Activated CD4-positive, alpha-beta T cell treated with anti-CD3 and anti-CD28 coated beads for 24 hours (primary cell): ENCODE measurements around the gene TEAD3.

Experiments used
- DNase-seq, 2 donors: peaks; one replicate each; pipeline ENCODE4 v3.0.0-alpha.2; 2020; ENCODE audit warnings: low read depth in 2 of 2

The TEAD3 gene

DNA sequence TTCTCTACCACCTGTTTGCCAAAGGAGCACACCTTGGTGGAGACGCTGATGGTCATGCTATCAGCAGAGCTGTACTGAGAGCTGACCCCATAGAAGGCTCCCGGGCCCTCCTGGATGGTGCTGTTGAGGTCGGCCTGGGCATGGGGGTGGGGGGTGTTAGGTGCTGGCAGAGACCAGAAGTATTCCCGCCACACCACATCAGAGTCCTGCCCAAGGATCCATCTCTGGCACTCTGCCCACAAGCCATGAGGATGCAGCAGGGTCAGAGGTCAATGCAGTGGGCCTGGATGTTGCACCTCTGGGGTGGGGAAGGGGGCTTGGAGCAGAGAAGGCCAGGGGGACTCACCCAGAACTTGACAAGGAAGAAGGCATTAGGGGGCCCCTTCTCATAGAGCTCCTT, 21.3 kb downstream of the TEAD3 start:
- no peak for DNase-seq

- DNase-seq = no peak
Measured at GRCh38 chr6:35474942-35475570, 21.8 kb downstream of the TEAD3 start.

DNA sequence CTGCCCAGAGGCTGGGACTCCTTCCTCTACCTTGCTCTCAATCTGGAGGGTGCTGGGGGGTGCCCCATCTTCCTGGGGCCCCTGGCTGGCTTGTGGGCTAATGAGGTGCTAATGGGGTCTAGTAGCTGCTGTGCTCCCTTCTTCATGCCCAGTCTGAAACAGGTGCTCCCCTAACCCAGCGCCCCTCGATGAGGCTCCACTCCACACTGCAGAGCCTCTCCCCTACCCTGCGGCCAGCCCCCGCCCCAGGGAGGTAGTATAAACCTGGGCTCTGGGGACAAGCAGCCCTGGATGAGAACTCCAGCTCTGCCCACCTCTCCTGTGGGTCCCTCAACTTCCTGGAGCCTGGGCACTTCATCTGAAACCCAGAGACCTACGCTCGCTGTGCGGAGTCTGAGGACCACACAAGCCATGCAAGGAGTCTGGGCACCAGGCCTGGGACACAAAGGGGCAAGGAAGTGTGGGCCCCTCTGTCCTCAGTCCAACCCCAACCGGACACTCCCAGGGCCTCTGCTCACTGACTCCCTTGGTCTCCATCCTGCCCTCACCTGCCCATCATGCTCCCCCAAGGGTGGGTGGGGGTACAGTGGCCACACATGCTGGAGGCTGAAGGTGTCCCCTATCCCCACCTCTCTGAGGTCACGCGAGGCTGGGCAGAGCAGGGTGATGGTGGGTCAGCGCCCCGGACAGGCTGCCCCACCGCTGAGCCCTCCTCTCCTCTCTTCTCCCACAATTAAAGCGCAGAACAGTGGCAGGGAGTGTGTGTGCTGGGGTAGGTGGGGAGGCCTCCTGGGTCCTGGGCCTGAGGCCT, 22.5 kb downstream of the TEAD3 start:
- DNase-seq = no peak

- no peak for DNase-seq
Measured at GRCh38 chr6:35473850-35474130, 23.1 kb downstream of the TEAD3 start.

DNA sequence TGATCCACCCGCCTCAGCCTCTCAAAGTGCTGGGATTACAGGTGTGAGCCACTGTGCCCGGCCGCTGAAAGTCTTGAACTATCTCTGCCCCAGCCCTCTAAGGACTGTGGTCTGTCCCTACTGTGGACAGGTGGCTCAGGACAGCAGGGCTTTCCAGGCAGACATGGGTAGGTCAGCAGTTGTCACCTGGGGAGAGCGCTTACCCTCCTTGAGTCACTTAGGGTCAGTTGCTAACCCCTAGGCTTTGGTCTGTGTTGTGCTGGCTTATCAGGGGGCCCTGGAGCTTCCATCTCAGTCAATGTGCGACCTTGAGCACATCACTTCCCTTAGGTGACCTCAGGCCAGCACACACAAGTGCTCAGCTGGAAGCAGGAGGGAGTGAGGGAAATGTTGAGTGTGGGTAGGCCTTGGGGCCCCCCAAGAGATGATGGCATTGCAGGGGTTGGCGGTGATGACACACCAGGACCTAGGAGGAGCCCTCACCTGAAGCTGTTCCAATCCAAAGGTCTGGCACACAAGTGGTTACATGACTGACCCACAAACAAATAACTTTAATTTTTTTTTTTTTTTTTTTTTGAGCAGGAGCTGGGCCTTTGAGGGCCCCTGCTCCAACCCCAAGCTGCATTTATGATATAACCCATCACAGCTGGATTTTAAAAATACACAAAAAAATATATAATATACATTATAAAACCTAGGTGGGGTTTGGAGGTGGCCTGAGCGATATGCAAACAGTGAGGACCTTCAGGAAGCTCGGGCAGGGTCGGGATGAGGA, 23.6 kb downstream of the TEAD3 start:
- DNase-seq = no peak

DNA sequence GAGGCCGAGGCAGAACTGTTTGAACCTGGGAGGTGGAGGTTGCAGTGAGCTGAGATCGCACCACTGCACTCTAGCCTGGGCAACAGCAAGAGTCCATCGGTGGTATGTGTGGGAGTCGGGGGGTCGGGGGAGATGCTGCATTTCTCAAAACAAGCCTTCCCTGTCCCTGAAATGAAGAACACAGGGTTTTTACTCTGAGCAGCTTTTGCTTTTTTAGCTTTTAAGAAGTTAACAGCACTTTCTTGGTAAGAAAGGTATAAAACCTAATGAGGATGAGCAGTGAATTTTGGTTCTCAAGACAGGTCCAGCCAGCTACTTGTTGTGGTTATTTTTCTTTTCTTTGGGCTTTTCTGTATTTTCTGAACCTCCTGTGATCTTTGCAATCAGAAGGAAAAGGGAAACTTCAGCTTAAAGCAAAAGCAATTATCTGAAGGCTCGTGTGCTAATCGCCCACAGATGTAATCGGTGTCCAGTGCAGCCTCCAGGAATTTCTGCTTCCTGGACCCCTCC, 25.0 kb downstream of the TEAD3 start:
- DNase-seq = no peak

GRCh38 chr6:35470663-35471120, 26.2 kb downstream of the TEAD3 start:
- no peak for DNase-seq

- DNase-seq = no peak
Measured at GRCh38 chr6:35469751-35470662, 26.9 kb downstream of the TEAD3 start.

DNA sequence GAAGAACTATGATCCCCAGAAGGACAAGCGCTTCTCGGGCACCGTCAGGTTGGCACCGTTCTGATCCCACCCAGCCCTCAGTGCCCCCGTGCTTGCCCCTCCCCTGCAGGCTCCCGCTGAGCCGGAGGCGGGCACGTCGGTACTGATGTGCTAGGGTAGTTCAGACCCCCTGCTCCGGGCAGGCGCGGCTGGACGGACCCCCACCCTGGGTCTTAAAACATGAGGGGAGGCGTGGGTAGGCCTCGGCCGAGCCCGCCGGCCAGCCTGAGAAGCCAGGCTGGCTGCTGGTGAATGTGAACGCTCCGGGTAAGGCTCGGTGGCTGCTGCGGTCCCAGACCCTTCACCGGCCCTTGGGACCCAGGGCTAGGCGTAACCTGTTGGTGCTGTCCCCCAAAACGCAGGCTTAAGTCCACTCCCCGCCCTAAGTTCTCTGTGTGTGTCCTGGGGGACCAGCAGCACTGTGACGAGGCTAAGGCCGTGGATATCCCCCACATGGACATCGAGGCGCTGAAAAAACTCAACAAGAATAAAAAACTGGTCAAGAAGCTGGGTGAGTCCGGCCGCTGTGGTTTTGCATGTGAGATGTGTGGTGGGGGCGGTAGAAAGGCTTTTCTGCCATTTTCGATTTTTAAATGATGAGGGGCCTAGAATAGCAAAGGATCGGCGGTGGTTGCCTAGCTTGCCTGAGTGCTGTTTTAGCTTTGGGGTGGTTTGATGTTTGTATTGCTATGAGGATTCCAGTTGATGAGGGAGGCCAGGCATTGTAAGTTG, 27.7 kb downstream of the TEAD3 start:
- no peak for DNase-seq

DNA sequence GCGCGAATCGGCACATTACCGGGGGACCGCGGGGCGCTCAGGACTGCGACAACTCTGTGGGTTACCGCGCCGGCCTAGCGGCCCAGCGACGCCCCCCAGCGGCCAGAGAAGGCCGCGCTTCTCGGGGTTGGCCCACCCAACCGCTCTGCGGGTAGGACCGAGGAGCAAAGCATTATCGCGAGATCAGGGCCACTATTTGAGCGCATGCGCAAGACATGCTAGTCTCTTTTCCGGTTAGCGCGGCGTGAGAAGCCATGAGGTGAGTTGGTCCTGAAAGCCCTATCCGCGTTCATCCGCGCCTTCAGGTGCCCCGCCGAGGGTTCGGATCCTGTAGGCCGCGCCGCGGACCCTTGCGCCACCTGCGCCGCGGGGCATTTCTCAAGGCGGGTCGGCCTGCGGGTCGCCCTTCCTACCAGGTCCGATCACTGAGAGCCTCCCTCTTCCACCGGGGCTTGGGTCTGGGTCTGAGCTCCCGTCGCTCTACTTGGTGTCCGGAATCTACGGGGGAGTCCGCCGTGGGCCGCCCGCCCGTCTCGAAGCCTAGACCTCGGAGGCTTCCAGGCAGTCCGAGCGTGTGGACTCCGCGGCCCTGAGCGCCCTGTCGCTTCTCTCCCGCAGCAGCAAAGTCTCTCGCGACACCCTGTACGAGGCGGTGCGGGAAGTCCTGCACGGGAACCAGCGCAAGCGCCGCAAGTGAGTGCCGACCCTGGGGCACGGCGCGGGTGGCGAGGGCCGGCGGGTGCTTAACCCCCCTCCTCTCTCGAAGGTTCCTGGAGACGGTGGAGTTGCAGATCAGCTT, 28.5 kb downstream of the TEAD3 start, which contains the start of gene RPL10A:
Gene RPL10A (plus strand): TSS at position 221 of the 799 bp plus-strand sequence. CDS start 34 bp downstream, at position 255.
- peak; percentile 92 to 95 for DNase-seq

- DNase-seq = no peak
Measured at GRCh38 chr6:35465646-35466045, 31.2 kb downstream of the TEAD3 start.

DNA sequence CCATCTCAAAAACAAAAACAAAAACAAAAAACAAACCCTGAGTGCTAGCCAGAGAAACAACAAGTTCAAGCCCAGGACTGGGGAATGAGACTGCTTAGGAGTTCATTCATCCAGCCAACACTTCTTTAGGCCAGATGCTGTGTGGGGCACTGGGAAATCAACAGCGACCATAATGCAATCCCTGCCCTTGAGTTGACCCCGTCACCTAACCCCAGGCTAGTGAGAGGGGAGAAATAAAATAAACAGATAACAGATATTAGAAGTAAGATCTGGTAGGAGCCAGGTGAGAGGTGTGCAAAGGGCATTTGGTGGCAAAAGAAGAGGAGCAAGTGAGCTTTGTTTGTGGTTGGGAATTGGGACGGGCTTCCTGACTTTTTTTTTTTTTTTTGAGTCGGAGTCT, 33.6 kb downstream of the TEAD3 start:
- no peak for DNase-seq

GRCh38 chr6:35461270-35461669, 35.6 kb downstream of the TEAD3 start:
- no peak for DNase-seq

DNA sequence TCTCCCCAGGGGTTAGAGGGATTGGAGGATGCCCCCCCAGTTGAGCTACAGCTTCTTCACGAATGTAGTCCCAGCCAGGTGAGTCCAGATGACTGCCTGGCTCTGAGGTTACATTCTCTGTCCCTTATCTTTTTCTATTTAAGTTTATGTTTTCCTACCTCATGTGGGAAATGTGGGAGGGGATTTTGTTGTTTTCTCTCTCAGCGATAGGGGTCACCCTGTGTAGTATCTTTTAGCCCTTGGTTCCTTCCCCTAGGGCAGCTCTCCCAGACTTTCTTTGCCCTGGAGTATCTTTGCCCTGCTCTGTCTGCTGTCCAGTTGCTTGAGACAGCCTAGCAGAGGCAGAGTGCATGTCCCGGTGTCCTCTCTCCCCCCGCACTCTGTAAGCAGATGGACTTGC, 39.0 kb downstream of the TEAD3 start:
- no peak for DNase-seq

DNA sequence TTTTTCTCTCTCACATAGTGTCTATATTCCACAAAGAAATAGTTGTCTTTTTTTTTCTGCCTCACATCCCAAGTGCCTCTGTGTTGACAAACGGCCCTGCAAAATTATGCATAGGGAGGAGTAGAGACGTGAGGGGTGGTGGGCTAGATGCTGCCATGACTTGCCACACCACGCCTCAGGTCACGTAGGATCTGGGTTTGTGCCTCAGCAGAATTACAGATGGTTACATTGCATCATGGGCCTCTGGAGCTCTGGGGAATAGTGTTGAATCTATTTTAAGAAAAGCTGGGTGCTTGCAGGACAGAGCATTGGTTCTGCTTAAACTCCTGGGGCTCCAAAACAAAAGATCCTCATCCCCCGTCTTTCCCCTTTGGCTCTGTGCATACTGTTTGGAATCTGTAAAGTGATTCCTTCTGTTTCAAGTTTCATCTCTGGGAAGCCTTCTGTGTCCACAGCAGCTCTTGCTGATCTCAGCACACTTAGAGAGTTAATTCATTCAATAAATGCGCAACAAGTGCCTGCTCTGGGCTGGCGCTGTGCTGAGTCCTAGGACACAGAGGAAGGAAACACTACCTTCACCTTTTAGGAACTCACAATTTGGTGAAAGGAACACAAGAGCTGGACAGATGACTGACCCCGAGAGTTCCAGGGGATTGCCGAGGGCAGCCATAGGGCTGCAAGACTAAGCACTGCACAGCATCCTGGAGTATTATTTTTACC, 42.3 kb downstream of the TEAD3 start:
- no peak for DNase-seq

DNA sequence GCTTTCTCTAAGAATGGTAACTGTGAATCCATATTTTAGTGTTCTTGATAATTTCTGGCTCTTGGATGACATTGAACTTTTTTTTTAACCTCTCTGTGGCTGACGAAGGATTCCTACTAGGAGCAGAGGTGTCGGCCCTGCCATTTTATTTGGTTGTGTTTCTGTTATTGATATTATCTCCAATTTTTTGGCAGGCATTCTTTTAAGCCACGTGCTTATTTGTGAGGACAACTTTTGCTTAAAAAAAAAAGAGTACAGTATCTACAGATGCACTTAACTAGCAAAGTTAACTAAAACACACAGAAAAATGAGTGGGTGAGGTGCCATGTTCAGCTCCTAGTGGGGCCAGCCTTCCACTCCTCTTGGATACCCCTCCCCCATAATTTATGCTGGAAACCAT, 43.6 kb downstream of the TEAD3 start:
- DNase-seq = no peak

- peak; percentile 89 to 97 for DNase-seq
Measured at GRCh38 chr6:35452183-35453090, 44.4 kb downstream of the TEAD3 start, which contains the start of gene FANCE. Gene FANCE, plus strand, starts transcription at chr6:35452338. Its CDS starts 208 bp downstream, at chr6:35452546.
